Limb (tissue), 2 donors: ENCODE measurements around the gene TMEM97.
A peak's percentile ranks its signal among the peaks of the same experiment; 100 is the strongest.
"Not testable (repeated sequence)": the region's sequence is repeated elsewhere in the genome, so short reads cannot be mapped to it uniquely, and the experiment has no call there.

ENCODE experiments used
- DNase-seq, 2 donors: peaks; one replicate each; pipeline ENCODE4 v3.0.0-alpha.2; 2016; ENCODE audit errors: extremely low spot score in 2 of 2

TMEM97 gene

GRCh38 chr17:28338056-28338768 is 19.2 kb downstream of the TMEM97 start:
- DNase-seq, result no peak

GRCh38 chr17:28338769-28339212 is 19.8 kb downstream of the TMEM97 start:
- DNase-seq, result not testable (repeated sequence)

GRCh38 chr17:28339431-28339830 is 20.4 kb downstream of the TMEM97 start:
- DNase-seq, result no peak

GRCh38 chr17:28340374-28340773 is 21.4 kb downstream of the TMEM97 start:
- DNase-seq, result no peak

GRCh38 chr17:28341516-28341915 is 22.5 kb downstream of the TMEM97 start:
- no peak for DNase-seq

- DNase-seq, result no peak
These were observed 23.3 kb downstream of the TMEM97 start for GRCh38 chr17:28342313-28342712.

GRCh38 chr17:28343491-28343932 is 24.5 kb downstream of the TMEM97 start:
- DNase-seq, result no peak

GRCh38 chr17:28344011-28344410 is 25.0 kb downstream of the TMEM97 start:
- no peak for DNase-seq

GRCh38 chr17:28344435-28344901 is 25.5 kb downstream of the TMEM97 start:
- no peak for DNase-seq

GRCh38 chr17:28345419-28346198 is 26.6 kb downstream of the TMEM97 start:
- no peak for DNase-seq

- DNase-seq, result no peak
These were observed 27.2 kb downstream of the TMEM97 start for GRCh38 chr17:28346199-28346580.

GRCh38 chr17:28346746-28347246 is 27.8 kb downstream of the TMEM97 start:
- DNase-seq, result no peak

GRCh38 chr17:28347261-28347891 is 28.4 kb downstream of the TMEM97 start:
- no peak for DNase-seq

GRCh38 chr17:28348979-28349378 is 30.0 kb downstream of the TMEM97 start:
- DNase-seq, result no peak

GRCh38 chr17:28350271-28350670 is 31.3 kb downstream of the TMEM97 start:
- DNase-seq, result no peak

GRCh38 chr17:28357061-28357900 is 38.3 kb downstream of the TMEM97 start, which contains the start of gene POLDIP2:
Gene POLDIP2, minus strand, starts transcription at chr17:28357527. Its CDS starts 79 bp downstream, at chr17:28357448.
- peak; percentile 96 to 97 for DNase-seq

GRCh38 chr17:28357901-28358197 is 38.8 kb downstream of the TMEM97 start:
- no peak for DNase-seq

- DNase-seq, result no peak
These were observed 44.2 kb downstream of the TMEM97 start for GRCh38 chr17:28363186-28363585.

- DNase-seq, result no peak
These were observed 45.0 kb downstream of the TMEM97 start for GRCh38 chr17:28363776-28364650.
